Measurements from ENCODE around the gene DCTN3. TPM values are rescaled to one million over a fixed set of nuclear protein-coding genes. Genes with fewer than 3 reads are reported as not detected.

Gene DCTN3
- total and polyA plus RNA-seq, 2 experiments from 2014 or later: 79.8 to 172 TPM

- Histone ChIP-seq H3K27ac (no peak overlapping the region), H3K27me3 (peaks cover 10% of the 10 kb centered on the region), H3K4me1 (ENCODE audit: low read depth) (peaks cover 5% of the 10 kb centered on the region), H3K4me3 (no peak overlapping the region), H3K36me3 (peaks cover 3% of the 10 kb centered on the region), H3K9me3 (ENCODE audit: low read depth) (no peaks in the 10 kb centered on the region)
- no peak for TF ChIP-seq CTCF (IDR thresholded peaks at IDR 0.05; ENCODE audit: low read depth, low read length)
- no peak for DNase-seq (ENCODE audit: low read depth in 1 of 2, low spot score in 1 of 2)
These were observed 15.3 kb upstream of the DCTN3 start for GRCh38 chr9:34635556-34635955.

- peaks cover 5% of the 10 kb centered on the region for H3K4me1 ChIP-seq (ENCODE audit: low read depth)
- peaks cover 19% of the 10 kb centered on the region for H3K27me3 ChIP-seq
- no peak for TF ChIP-seq CTCF (IDR thresholded peaks at IDR 0.05; ENCODE audit: low read depth, low read length)
- H3K9me3 ChIP-seq (ENCODE audit: low read depth): no peaks in the 10 kb centered on the region
- H3K4me3 ChIP-seq: no peak overlapping the region
- no peak overlapping the region for H3K27ac ChIP-seq
- H3K36me3 ChIP-seq: peaks cover 3% of the 10 kb centered on the region
- no peak for DNase-seq (ENCODE audit: low read depth in 1 of 2, low spot score in 1 of 2)
These were observed 14.4 kb upstream of the DCTN3 start for GRCh38 chr9:34634551-34635248.

- TF ChIP-seq CTCF (IDR thresholded peaks at IDR 0.05; ENCODE audit: low read depth, low read length): peak; percentile 85
- DNase-seq (ENCODE audit: low read depth in 1 of 2, low spot score in 1 of 2): peak; percentile 73 to 77
- peaks cover 26% of the 10 kb centered on the region for H3K27me3 ChIP-seq
- no peaks in the 10 kb centered on the region for H3K9me3 ChIP-seq (ENCODE audit: low read depth)
- H3K36me3 ChIP-seq: peaks cover 3% of the 10 kb centered on the region
- no peak overlapping the region for H3K4me3 ChIP-seq
- H3K27ac ChIP-seq: no peak overlapping the region
- H3K4me1 ChIP-seq (ENCODE audit: low read depth): peaks cover 5% of the 10 kb centered on the region
These were observed 13.7 kb upstream of the DCTN3 start for GRCh38 chr9:34633851-34634550.

GRCh38 chr9:34633166-34633565 lies 12.9 kb upstream of the DCTN3 start:
- no peak for TF ChIP-seq CTCF (IDR thresholded peaks at IDR 0.05; ENCODE audit: low read depth, low read length)
- H3K27ac ChIP-seq: no peak overlapping the region
- H3K27me3 ChIP-seq: peaks cover 34% of the 10 kb centered on the region
- no peak overlapping the region for H3K4me3 ChIP-seq
- no peaks in the 10 kb centered on the region for H3K9me3 ChIP-seq (ENCODE audit: low read depth)
- no peak for DNase-seq (ENCODE audit: low read depth in 1 of 2, low spot score in 1 of 2)
- peaks cover 3% of the 10 kb centered on the region for H3K36me3 ChIP-seq
- H3K4me1 ChIP-seq (ENCODE audit: low read depth): peaks cover 2% of the 10 kb centered on the region

GRCh38 chr9:34630402-34631154 lies 10.3 kb upstream of the DCTN3 start:
- TF ChIP-seq CTCF (IDR thresholded peaks at IDR 0.05; ENCODE audit: low read depth, low read length): no peak
- Histone ChIP-seq H3K4me1 (ENCODE audit: low read depth) (no peaks in the 10 kb centered on the region), H3K27me3 (peaks cover 59% of the 10 kb centered on the region), H3K9me3 (ENCODE audit: low read depth) (no peaks in the 10 kb centered on the region), H3K4me3 (no peak overlapping the region), H3K36me3 (peaks cover 3% of the 10 kb centered on the region), H3K27ac (no peak overlapping the region)
- no peak for DNase-seq (ENCODE audit: low read depth in 1 of 2, low spot score in 1 of 2)
